H1 (cell line): Measurements from ENCODE around the gene RPS6KA6. TPM values are rescaled to one million over a fixed set of nuclear protein-coding genes. Genes with fewer than 3 reads are reported as not detected.

Experiments used
- CTCF ChIA-PET: fragments of 300-600 bp; sonication (Branson Sonifier 250); formaldehyde crosslinking; loops from one replicate; lab custom pipeline; 2021; ENCODE audit not compliant: partially characterized antibody; lab: Charles Lee
- POLR2A ChIA-PET: fragments of 300-600 bp; sonication (Branson Sonifier 250); formaldehyde crosslinking; loops from one replicate; lab custom pipeline; 2021; ENCODE audit warnings: inconsistent platforms; ENCODE audit not compliant: partially characterized antibody; lab: Charles Lee
- DNase-seq, 2 experiments: peaks; one replicate each; pipeline versions ENCODE4 v3.0.0 to v3.0.0-alpha.2; 2010 to 2022; ENCODE audit warnings: low spot score in 2 of 2, low read depth in 1 of 2, mixed read lengths in 1 of 2
- FAIRE-seq: peaks from 2 replicates; lab custom pipeline; 2011; peaks lifted over from hg19 to GRCh38; lab: Jason Lieb, UNC
- H2AFZ ChIP-seq: 2 replicates; pipeline ENCODE4 v1.8.1; 2012; ENCODE audit warnings: low read length, inconsistent platforms
- H2AK5ac ChIP-seq: 2 replicates; pipeline ENCODE4 v1.6.1; 2013; ENCODE audit warnings: low read depth, low read length
- H2BK120ac ChIP-seq: replicated peaks from 2 replicates; pipeline ENCODE3; 2013; ENCODE audit warnings: low read depth, low read length, inconsistent platforms
- H2BK12ac ChIP-seq: 2 replicates; pipeline ENCODE4 v1.6.1; 2013; ENCODE audit warnings: low read depth, low read length
- H2BK15ac ChIP-seq: 2 replicates; pipeline ENCODE4 v1.6.1; 2013; ENCODE audit warnings: low read length
- H2BK20ac ChIP-seq: 2 replicates; pipeline ENCODE4 v1.6.1; 2013; ENCODE audit warnings: low read length
- H2BK5ac ChIP-seq: 2 replicates; pipeline ENCODE4 v1.6.1; 2013; ENCODE audit warnings: low read depth, low read length
- H3K14ac ChIP-seq: 2 replicates; pipeline ENCODE4 v1.6.1; 2013; ENCODE audit warnings: inconsistent platforms; ENCODE audit not compliant: insufficient read length
- H3K18ac ChIP-seq: 2 replicates; pipeline ENCODE4 v1.6.1; 2013; ENCODE audit warnings: low read length; ENCODE audit errors: extremely low read depth
- H3K23ac ChIP-seq: 2 replicates; pipeline ENCODE4 v1.6.1; 2013; ENCODE audit warnings: inconsistent platforms; ENCODE audit not compliant: insufficient read length
- H3K23me2 ChIP-seq: 2 replicates; pipeline ENCODE4 v1.6.1; 2013; ENCODE audit warnings: low read depth, low read length
- H3K27ac ChIP-seq: 2 replicates; pipeline ENCODE4 v1.6.1; 2011; ENCODE audit warnings: low read depth, low read length, inconsistent platforms
- H3K27me3 ChIP-seq, 4 experiments: replicated peaks in 1 of 4; 1 replicate in 1 of 4; 2 replicates in 3 of 4; pipeline versions ENCODE4 v1.6.1 to v1.8.1; 2011 to 2013; ENCODE audit warnings: low read length in 3 of 4, mild to moderate bottlenecking in 3 of 4, inconsistent platforms in 2 of 4, mixed read lengths in 2 of 4, moderate library complexity in 1 of 4; ENCODE audit not compliant: control insufficient read depth in 3 of 4, insufficient read depth in 3 of 4; ENCODE audit errors: extremely low read depth in 1 of 4
- H3K36me3 ChIP-seq, 4 experiments: 2 replicates each; pipeline versions ENCODE4 v1.6.1 to v1.8.1; 2011 to 2013; ENCODE audit warnings: mild to moderate bottlenecking in 4 of 4, low read length in 3 of 4, moderate library complexity in 2 of 4, control low read depth in 1 of 4, inconsistent platforms in 1 of 4; ENCODE audit not compliant: insufficient read depth in 4 of 4, control insufficient read depth in 2 of 4
- H3K4ac ChIP-seq: replicated peaks from 2 replicates; pipeline ENCODE3; 2013; ENCODE audit warnings: low read length, low read depth, mixed read lengths, inconsistent platforms; ENCODE audit not compliant: insufficient read length
- H3K4me1 ChIP-seq, 4 experiments: replicated peaks in 1 of 4; 1 replicate in 1 of 4; 2 replicates in 3 of 4; pipeline versions ENCODE4 v1.6.1 to v1.8.1; 2011 to 2013; ENCODE audit warnings: low read length in 3 of 4, inconsistent platforms in 2 of 4, mixed read lengths in 1 of 4; ENCODE audit not compliant: insufficient read depth in 4 of 4, control insufficient read depth in 3 of 4
- H3K4me2 ChIP-seq, 2 experiments: 2 replicates each; pipeline versions ENCODE4 v1.6.1 to v1.8.1; 2011 to 2013; ENCODE audit warnings: low read depth in 2 of 2, low read length in 2 of 2, control low read depth in 1 of 2, inconsistent platforms in 1 of 2, mild to moderate bottlenecking in 1 of 2; ENCODE audit not compliant: insufficient read depth in 1 of 2
- H3K4me3 ChIP-seq, 4 experiments: fragments of 200-600, 300-600 bp in 1 of 4; sonication (generic), shearing (Covaris generic), sonication (Bioruptor Twin) in 1 of 4; 2 replicates each; pipeline versions ENCODE4 v1.5.1 to v1.8.1; 2011 to 2016; ENCODE audit warnings: low read length in 4 of 4, low read depth in 3 of 4, control low read depth in 2 of 4, inconsistent platforms in 2 of 4, mild to moderate bottlenecking in 2 of 4, mixed read lengths in 1 of 4, moderate library complexity in 1 of 4; ENCODE audit not compliant: insufficient read depth in 2 of 4; ENCODE audit errors: extremely low read depth in 1 of 4
- H3K56ac ChIP-seq: replicated peaks from 2 replicates; pipeline ENCODE3; 2013; ENCODE audit warnings: low read depth, mild to moderate bottlenecking, mixed read lengths, low read length, inconsistent platforms; ENCODE audit not compliant: insufficient read length
- H3K79me1 ChIP-seq: 2 replicates; pipeline ENCODE4 v1.6.1; 2013; ENCODE audit warnings: low read depth, low read length, control low read depth
- H3K79me2 ChIP-seq, 2 experiments: 2 replicates each; pipeline versions ENCODE4 v1.6.1 to v1.8.1; 2012 to 2013; ENCODE audit warnings: low read length in 2 of 2, mild to moderate bottlenecking in 2 of 2, inconsistent platforms in 1 of 2; ENCODE audit not compliant: insufficient read depth in 2 of 2, control insufficient read depth in 1 of 2
- H3K9ac ChIP-seq, 4 experiments: replicated peaks in 1 of 4; 1 replicate in 1 of 4; 2 replicates in 3 of 4; pipeline versions ENCODE4 v1.6.1 to v1.8.1; 2011 to 2013; ENCODE audit warnings: low read depth in 3 of 4, low read length in 3 of 4, control low read depth in 2 of 4, mild to moderate bottlenecking in 2 of 4, moderate library complexity in 2 of 4, inconsistent platforms in 1 of 4; ENCODE audit errors: extremely low read depth in 1 of 4
- H3K9me3 ChIP-seq, 2 experiments: 2 replicates each; pipeline versions ENCODE4 v1.6.1 to v1.8.1; 2012 to 2013; ENCODE audit warnings: mild to moderate bottlenecking in 2 of 2, moderate library complexity in 2 of 2, control low read depth in 1 of 2, inconsistent platforms in 1 of 2, low read depth in 1 of 2, low read length in 1 of 2, mixed read lengths in 1 of 2; ENCODE audit not compliant: insufficient read depth in 2 of 2
- H4K20me1 ChIP-seq, 2 experiments: replicated peaks in 1 of 2; 2 replicates each; pipeline versions ENCODE3 to v1.8.1; 2011 to 2013; ENCODE audit warnings: inconsistent platforms in 2 of 2, low read length in 2 of 2, mild to moderate bottlenecking in 1 of 2; ENCODE audit not compliant: insufficient read depth in 2 of 2, control insufficient read depth in 1 of 2
- H4K5ac ChIP-seq: 2 replicates; pipeline ENCODE4 v1.6.1; 2013; ENCODE audit warnings: low read length, low read depth, mixed read lengths, inconsistent platforms; ENCODE audit not compliant: insufficient read length
- H4K8ac ChIP-seq: 2 replicates; pipeline ENCODE4 v1.8.0; 2013; ENCODE audit warnings: mild to moderate bottlenecking, moderate library complexity, low read length, inconsistent platforms; ENCODE audit not compliant: insufficient read depth; ENCODE audit errors: extremely low read depth
- H4K91ac ChIP-seq: replicated peaks from 2 replicates; pipeline ENCODE3; 2013; ENCODE audit warnings: low read length, mixed read lengths, inconsistent platforms; ENCODE audit not compliant: insufficient read length
- ASH2L ChIP-seq: fragments of 200-600, 300-600 bp; sonication (generic); IDR thresholded peaks from one replicate; pipeline ENCODE4 v1.7.1; 2017; ENCODE audit warnings: low read length
- HDAC6 ChIP-seq: IDR thresholded peaks from one replicate; pipeline ENCODE4 v1.7.1; 2012; ENCODE audit warnings: low read depth, mild to moderate bottlenecking, inconsistent platforms, low read length, moderate library complexity
- JUN ChIP-seq: IDR thresholded peaks from 2 replicates; pipeline ENCODE4 v1.6.1; 2011; ENCODE audit warnings: low read depth, mild to moderate bottlenecking, improper control_type of control experiment, low read length
- JUND ChIP-seq: IDR thresholded peaks from 2 replicates; pipeline ENCODE4 v1.6.1; 2011; ENCODE audit warnings: mild to moderate bottlenecking, improper control_type of control experiment, low read length
- KDM1A ChIP-seq: fragments of 200-600, 300-600 bp; sonication (generic); IDR thresholded peaks from 2 replicates; pipeline ENCODE4 v1.7.1; 2016; ENCODE audit warnings: mild to moderate bottlenecking, low read length, borderline replicate concordance
- PHF8 ChIP-seq: fragments of 200-600 bp; sonication (generic); conservative IDR thresholded peaks from 2 replicates; pipeline ENCODE4 v1.7.1; 2012; ENCODE audit warnings: low read depth, mild to moderate bottlenecking, inconsistent platforms, low read length, moderate library complexity
- POU5F1 ChIP-seq: IDR thresholded peaks from 2 replicates; pipeline ENCODE4 v1.6.1; 2011; ENCODE audit warnings: low read depth, mild to moderate bottlenecking, low read length, moderate library complexity
- SIN3A ChIP-seq, 2 experiments: IDR thresholded peaks in 1 of 2; conservative IDR thresholded peaks in 1 of 2; 2 replicates each; pipeline ENCODE4 v1.6.1; 2011 to 2012; ENCODE audit warnings: low read length in 2 of 2, improper control_type of control experiment in 1 of 2, low read depth in 1 of 2, mild to moderate bottlenecking in 1 of 2
- SP2 ChIP-seq: IDR thresholded peaks from 2 replicates; pipeline ENCODE4 v1.6.1; 2012; ENCODE audit warnings: mild to moderate bottlenecking, low read length, inconsistent platforms
- WGBS, 2 experiments: shearing (Covaris generic) in 1 of 2; methylation state at CpG; one replicate each; pipeline versions ENCODE4 v1.1.6 to v1.1.7; 2013 to 2015; ENCODE audit warnings: low lambda C conversion rate in 2 of 2, mixed read lengths in 2 of 2, inconsistent platforms in 1 of 2, low coverage in 1 of 2, missing lambda C conversion rate in 1 of 2; ENCODE audit not compliant: insufficient replicate concordance in 2 of 2, insufficient coverage in 1 of 2, insufficient read length in 1 of 2; ENCODE audit errors: extremely low coverage in 1 of 2, missing lambda C conversion rate in 1 of 2; 5-methylcytosine and 5-hydroxymethylcytosine counted together
- polyA plus RNA-seq, 7 experiments: library from polyadenylated mRNA; depleted of rRNA in 3 of 7; stranded (reverse) in 5 of 7; unstranded in 2 of 7; fragments of >200 nt in 5 of 7; fragments of 200-250 nt in 2 of 7; gene quantifications; 1 replicate in 5 of 7; 2 replicates in 1 of 7; 4 replicates in 1 of 7; pipeline versions ENCODE4 v1.2.1 to v1.2.3, GENCODE V29; 2011 to 2013; ENCODE audit warnings: missing spikeins in 2 of 7, mixed read lengths in 2 of 7
- total RNA-seq: library from RNA; stranded (reverse); fragmentation: NEBNext Ultra II Directional; extraction: Animal tissue kit (Norgen Biotek cat#: 25700); gene quantifications from 2 replicates; pipeline ENCODE4 v1.2.1, GENCODE V29; 2021
- TF ChIP-seq, protein P1 (sequence below): IDR thresholded peaks from 2 replicates; pipeline ENCODE4 v1.6.1; 2012; ENCODE audit warnings: inconsistent platforms

RPS6KA6 gene
- total and polyA plus RNA-seq, 2 of the 8 experiments (the other 6 are each of a cell fraction or from before 2014, with no cell fraction given): 3.5 to 14.6 TPM

DNA sequence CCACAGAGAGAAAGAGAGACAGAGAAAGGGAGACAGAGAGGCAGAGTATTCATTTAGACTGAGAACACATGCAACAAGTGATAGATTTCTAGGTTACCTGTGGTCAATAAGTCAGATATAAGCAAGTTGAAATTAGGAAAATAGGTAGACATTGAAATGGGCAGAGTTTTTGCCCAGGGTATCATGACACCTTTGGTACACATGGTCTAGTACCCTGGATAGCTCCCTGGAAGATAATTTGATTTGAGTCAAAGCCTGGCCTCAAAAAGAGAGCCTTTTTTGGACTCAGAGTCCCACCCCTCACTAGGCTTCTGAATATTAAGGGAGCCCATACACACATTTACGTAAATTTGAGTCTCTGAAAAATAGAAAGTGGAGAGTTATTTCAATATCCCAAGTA is 4.0 kb upstream of the RPS6KA6 start:
- no peaks in the 10 kb centered on the region for H3K79me1 ChIP-seq
- no peaks in the 10 kb centered on the region for H3K79me2 ChIP-seq
- no peak overlapping the region for H3K27ac ChIP-seq
- no peaks in the 10 kb centered on the region for H3K4me1 ChIP-seq
- no peak overlapping the region for H4K8ac ChIP-seq
- H2BK120ac ChIP-seq: no peak overlapping the region
- H3K9ac ChIP-seq: no peak overlapping the region
- H2AK5ac ChIP-seq: no peak overlapping the region
- ChIA-PET POLR2A (no interaction called here), CTCF (no interaction called here)
- H3K9me3 ChIP-seq: no peaks in the 10 kb centered on the region
- H3K56ac ChIP-seq: no peak overlapping the region
- no peak overlapping the region for H2BK20ac ChIP-seq
- H2BK5ac ChIP-seq: no peak overlapping the region
- no peak overlapping the region for H2BK15ac ChIP-seq
- no peak overlapping the region for H3K4ac ChIP-seq
- no peak overlapping the region for H3K4me2 ChIP-seq
- no peak overlapping the region for H2AFZ ChIP-seq
- no peaks in the 10 kb centered on the region for H3K36me3 ChIP-seq
- no peak overlapping the region for H4K5ac ChIP-seq
- peaks cover 2% of the 10 kb centered on the region; the same call in 1 of the 2 replicates for H3K23me2 ChIP-seq
- no peak overlapping the region for H3K14ac ChIP-seq
- H3K18ac ChIP-seq: no peak overlapping the region
- 81% methylated on average over 1 of the region's 1 CpG; no CpG with 5 or more reads in 1 of the 2 experiments for WGBS, 2 experiments
- H3K27me3 ChIP-seq: no peaks in the 10 kb centered on the region
- no peak overlapping the region for H2BK12ac ChIP-seq
- no peak overlapping the region for H4K91ac ChIP-seq
- no peak overlapping the region for H3K4me3 ChIP-seq
- no peak for DNase-seq
- H3K23ac ChIP-seq: no peak overlapping the region
- FAIRE-seq: no peak
- H4K20me1 ChIP-seq: no peaks in the 10 kb centered on the region
- no peak for TF ChIP-seq PHF8
- TF ChIP-seq SP2: no peak
- TF ChIP-seq HDAC6: no peak
- no peak for TF ChIP-seq POU5F1
- TF ChIP-seq ASH2L: no peak
- no peak for TF ChIP-seq KDM1A
- no peak for TF ChIP-seq JUN
- TF ChIP-seq, protein P1, sequence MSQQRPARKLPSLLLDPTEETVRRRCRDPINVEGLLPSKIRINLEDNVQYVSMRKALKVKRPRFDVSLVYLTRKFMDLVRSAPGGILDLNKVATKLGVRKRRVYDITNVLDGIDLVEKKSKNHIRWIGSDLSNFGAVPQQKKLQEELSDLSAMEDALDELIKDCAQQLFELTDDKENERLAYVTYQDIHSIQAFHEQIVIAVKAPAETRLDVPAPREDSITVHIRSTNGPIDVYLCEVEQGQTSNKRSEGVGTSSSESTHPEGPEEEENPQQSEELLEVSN: no peak
- no peak for TF ChIP-seq JUND
- TF ChIP-seq SIN3A (conservative IDR thresholded peaks at IDR 0.05 in 1 of 2, IDR thresholded peaks at IDR 0.05 in 1 of 2; ENCODE audit: low read depth in 1 of 2, low read length in 2 of 2): no peak
